ENCODE data around the gene CDCA3.
A peak's percentile ranks its signal among the peaks of the same experiment; 100 is the strongest.
"Not testable (repeated sequence)": the region's sequence is repeated elsewhere in the genome, so short reads cannot be mapped to it uniquely, and the experiment has no call there.

CDCA3 gene

DNA sequence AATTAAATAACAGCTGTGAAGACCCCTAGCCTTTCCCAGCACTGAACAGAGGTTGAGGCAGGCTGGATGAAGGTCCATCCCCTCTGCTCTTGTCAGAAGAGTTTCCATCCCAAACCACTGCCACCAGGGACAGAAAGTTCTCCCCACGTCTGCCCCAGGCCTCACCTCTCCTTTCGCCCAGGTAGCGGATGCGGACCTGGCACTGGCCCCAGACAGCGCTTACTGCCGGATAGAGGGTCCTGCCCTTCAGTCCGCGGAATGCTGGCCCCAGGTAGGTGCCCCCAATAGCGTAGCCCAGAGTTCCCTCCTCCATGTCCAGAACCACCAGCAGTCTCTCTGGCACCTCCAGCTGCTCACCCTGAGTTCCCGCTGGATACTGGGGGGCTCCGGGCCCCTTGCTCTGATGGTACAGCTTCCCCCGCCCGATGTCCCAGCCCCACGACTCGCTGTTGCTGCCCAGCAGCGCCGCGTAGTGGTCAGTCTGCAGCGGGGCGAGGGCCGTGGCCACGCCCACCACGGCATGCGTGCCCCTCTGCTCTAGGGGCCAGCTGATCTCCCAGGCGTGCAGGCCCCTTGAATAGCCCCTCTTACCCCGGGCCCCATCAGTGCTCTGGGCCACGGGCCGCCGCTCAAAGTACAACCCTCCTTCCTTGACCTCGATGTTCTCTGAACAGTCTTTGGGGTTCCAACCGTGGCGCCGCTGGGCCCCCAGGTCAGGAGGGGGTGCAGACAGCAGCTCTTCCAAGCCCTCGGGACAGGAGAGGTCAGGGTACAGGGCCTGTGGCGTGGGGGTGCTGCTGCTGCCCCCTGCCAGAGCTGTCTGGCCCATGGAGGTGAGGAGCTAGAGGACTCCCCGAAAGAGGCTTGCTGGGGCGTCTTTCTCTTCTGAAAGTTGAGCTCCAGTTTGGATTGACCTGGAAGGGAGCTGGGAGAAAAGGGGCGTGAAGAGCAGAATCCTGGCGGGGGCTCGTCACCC is 21.3 kb upstream of the CDCA3 start:
- peak; percentile 86 for DNase-seq (ENCODE audit: low read depth)

DNA sequence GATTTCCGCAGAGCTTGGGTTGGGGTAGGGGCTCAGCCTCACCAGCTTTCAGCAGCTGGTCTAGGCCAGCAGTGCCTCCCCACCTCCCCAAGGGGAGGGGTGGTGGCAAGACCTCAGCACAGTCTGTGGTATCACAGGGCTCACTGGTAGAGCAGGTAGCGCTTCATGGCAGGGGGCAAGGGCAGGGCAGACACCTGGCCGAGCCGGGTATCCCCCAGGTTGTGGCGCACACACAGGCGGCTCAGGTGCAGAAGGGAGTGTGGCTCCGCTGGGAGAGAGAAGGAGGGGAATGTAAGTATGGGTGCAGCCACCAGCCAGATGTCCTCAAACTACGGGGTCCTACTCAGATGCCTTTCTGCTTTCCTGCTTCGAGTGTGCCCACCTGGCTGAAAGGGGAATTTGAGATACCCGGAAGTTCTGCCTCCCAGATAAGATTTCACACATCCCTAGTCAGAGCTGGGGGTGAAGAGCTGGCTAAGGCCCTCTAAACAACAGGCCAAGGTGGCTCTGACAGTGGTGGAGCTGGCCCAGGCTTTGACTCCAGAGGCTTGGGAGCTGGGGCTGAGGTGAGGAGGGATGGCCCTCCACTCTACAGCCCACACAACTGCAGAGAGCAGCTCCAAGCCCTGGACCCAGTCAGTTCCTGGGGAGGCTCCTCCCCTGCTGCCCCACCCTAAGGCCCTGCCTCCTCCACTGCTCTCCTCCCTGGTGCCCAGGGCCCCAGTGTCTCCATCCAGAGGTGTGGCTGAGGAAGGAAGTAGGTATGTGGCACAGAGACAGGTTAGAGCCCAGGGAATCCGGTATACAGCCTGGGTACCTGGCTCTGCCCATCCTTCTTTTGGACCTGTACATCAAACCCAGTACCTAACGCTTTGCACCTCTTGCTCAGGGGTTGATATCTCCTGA is 20.2 kb upstream of the CDCA3 start:
- DNase-seq (ENCODE audit: low read depth) = peak; percentile 69

DNA sequence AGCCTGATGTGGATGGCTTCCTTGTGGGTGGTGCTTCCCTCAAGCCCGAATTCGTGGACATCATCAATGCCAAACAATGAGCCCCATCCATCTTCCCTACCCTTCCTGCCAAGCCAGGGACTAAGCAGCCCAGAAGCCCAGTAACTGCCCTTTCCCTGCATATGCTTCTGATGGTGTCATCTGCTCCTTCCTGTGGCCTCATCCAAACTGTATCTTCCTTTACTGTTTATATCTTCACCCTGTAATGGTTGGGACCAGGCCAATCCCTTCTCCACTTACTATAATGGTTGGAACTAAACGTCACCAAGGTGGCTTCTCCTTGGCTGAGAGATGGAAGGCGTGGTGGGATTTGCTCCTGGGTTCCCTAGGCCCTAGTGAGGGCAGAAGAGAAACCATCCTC is 19.2 kb upstream of the CDCA3 start:
- peak; percentile 27 for DNase-seq (ENCODE audit: low read depth)

DNA sequence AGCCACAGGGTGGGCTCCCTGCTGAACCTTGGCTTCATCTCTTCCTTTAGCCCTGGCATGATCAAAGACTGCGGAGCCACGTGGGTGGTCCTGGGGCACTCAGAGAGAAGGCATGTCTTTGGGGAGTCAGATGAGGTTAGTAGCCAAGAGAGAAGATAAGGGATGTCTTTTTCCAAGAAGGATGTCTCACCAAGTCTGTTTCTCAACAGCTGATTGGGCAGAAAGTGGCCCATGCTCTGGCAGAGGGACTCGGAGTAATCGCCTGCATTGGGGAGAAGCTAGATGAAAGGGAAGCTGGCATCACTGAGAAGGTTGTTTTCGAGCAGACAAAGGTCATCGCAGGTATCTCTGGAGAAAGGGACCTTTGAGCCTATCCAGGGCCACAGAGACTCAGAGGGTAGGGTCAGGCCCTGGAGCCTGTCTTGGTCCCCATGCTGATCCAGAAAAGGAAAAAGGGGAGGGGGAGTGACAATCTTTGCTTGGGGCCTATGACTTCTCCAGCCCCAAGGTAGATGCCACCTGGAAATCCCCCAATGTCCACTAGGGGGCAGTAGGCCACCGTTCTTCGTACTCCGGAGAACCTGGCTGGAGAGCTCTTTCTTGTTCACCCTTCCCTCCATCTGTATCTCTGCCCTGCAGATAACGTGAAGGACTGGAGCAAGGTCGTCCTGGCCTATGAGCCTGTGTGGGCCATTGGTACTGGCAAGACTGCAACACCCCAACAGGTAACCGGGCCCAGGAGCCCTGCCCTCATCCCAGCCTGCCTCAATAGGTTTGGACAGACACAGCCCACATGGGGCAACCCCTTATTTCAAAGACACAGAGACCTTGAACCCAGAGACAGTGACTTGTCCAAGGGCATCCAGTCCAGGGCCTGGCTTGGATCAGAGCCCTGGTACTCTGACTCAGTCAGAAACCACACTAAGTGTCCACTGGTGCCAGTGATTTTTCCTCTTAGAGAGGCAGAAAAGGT is 18.2 kb upstream of the CDCA3 start:
- peak; percentile 84 for DNase-seq (ENCODE audit: low read depth)

DNA sequence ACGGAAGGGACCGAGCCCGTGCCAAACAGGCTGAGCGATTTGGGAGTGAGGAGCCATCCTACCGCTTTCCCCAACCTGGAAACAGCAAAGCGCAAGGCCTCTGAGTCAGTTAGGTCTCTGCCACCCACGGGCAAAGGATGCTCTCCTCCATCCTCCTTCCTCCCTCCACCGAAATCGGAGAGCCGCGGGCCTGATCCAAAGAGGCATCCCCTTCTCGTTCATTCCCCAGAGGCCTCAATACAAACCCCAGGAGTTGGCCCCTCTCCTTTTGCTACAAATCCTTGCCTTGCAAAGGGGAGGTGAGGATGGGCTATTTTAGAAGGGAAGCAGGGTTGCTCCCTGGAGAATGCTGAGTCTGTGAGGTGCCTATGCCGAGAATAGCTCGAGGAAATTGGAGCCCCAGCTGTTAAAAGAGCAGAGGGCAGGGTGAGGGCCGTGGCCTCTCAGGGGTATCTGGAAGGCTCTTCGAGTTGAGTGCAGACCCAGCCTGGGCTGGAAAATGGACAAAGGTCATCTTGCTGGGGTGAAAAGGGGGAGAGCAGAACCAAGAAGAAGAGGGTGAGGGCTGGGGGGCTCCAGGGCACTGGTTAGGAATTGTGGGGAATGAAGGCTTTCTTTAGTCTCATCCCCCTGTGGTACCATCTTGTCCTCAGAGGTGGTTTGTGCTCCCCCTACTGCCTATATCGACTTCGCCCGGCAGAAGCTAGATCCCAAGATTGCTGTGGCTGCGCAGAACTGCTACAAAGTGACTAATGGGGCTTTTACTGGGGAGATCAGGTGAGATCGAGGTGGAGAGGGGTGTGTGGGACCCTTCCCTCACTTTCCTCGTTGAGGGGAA is 17.3 kb upstream of the CDCA3 start:
- peak; percentile 56 for DNase-seq (ENCODE audit: low read depth)

DNA sequence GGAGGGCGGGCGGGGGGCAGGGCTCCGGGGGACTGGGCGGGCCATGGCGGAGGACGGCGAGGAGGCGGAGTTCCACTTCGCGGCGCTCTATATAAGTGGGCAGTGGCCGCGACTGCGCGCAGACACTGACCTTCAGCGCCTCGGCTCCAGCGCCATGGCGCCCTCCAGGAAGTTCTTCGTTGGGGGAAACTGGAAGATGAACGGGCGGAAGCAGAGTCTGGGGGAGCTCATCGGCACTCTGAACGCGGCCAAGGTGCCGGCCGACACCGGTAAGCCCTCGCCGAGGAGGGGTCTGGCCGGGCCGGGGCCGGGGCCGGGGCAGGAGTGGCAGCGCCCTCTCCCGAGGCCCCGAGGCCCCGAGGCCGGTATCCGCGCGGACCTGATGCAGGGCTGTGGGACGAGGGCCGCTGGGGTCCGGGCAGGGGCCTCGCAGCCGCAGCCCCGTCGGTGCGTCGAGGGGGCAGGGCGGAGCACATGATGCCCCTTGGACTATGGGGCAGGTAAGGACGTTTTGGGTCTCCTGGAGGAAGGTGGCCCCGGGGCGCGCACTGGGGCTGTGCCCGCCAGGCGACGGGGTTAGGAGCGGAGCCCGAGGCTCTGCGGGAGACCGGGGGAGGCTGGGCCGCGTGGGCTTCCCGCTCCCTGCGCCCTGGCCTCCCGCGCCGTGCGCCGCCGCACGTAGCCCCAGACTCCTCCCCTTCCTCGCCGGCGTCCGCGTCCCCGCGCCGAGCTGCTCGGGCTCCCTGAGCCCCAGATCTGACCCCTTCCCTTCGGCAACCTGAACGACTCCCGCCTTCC is 16.5 kb upstream of the CDCA3 start, which contains the start of gene TPI1:
TSS of gene TPI1 (plus strand) at position 119 of the 798 bp plus-strand sequence. CDS start at position 155, 36 bp downstream.
- DNase-seq (ENCODE audit: low read depth) = peak; percentile 88

DNA sequence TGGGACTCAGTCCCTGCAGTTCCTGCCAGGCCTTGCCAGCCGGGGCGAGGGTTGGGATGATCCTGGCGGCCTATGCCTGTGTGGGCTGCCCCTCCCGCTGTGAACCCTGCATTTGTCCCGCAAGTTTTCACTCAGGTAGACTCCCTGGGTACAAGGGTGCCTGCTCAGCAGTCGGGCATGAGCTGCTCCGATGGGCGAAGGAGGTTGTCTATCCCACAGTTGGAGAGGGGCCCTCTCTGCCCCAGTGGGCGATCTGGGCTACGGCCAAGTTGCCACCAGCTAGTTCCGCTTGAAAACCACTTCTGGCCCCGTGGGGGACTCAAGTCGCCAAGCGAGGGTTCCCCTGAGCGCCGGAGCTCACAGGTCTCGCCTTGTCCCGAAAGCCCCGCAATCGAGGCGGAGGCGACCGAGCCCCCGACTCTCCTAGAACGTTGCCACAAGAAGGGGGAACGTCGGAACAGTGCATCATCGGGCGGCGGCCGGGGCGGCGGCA is 15.9 kb upstream of the CDCA3 start:
- no peak for DNase-seq (ENCODE audit: low read depth)

DNA sequence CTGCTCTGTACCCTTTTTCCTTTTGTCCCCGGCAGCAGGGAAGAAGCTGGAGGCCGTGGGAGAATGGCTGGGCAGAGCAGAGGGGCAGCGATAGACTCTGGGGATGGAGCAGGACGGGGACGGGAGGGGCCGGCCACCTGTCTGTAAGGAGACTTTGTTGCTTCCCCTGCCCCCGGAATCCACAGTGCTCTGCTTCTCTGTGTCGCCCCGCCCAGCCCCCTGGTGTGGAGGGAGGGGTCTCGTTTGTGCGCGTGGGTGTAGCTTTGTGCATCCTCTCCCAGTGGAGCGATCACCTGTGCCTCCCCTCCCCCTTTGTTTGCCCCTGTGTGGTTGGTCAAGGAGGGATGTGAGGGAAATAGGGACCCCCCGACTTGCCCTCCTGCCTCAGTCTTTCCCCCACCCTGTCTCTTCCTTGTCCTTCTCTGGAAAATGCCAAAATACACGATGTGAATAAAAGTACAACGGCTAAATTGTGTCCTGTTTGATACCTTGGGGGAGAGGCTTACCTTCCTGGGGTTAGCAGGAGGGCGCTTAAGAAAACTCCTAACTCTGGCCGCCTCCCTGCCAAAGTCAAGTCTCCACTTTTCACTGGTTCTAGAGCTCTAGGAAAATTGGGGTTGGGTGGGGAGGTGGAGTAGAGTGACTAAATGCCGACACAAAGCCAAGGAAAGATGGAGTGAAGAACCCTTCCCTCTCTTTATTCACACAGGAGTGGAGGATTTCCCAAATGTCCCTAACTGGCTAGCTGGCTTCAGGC is 15.3 kb upstream of the CDCA3 start:
- no peak for DNase-seq (ENCODE audit: low read depth)

DNA sequence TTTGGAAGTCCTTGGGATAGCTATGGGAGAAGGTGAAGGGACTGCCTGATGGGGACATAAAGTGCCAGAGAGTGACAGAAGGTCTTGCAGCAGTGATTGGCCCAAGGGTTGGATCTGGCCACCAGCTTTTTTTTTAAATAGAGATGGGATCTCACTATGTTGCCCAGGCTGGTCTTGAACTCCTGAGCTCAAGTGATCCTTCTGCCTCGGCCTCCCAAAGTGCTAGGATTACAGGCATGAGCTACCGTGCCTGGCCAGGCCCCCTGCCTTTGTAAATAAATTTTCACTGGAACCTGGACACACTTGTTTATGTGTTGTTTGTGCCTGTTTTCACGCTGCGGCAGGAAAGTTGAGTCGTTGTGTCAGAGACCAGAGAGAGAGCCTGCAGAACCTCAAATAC is 14.2 kb upstream of the CDCA3 start:
- not testable (repeated sequence) for DNase-seq (ENCODE audit: low read depth)

DNA sequence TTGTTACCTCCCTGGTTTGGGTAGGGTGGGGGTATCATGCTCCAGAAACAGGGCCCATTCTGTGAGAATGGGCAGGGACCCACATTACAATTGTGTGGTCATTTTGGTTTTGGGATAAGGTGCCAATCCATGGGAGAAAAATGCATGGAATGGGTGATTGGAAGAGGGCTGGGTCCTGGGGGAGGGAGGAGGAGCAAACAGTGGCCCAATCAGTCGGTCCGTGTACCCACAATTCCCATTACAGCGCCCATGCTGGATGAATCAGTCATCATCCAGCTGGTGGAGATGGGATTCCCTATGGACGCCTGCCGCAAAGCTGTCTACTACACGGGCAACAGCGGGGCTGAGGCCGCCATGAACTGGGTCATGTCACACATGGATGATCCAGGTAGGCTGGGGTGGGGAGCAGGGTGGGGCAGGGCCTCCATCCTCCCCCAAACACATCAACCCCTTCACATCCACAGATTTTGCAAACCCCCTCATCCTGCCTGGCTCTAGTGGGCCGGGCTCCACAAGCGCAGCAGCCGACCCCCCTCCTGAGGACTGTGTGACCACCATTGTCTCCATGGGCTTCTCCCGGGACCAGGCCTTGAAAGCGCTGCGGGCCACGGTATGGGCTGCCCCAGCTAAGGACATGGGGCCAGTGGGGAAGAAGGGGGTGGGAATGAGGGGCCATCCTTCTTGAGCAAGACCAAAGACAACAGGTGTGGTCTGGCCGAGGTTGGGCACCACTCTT is 12.7 kb upstream of the CDCA3 start:
- peak; percentile 12 for DNase-seq (ENCODE audit: low read depth)

DNA sequence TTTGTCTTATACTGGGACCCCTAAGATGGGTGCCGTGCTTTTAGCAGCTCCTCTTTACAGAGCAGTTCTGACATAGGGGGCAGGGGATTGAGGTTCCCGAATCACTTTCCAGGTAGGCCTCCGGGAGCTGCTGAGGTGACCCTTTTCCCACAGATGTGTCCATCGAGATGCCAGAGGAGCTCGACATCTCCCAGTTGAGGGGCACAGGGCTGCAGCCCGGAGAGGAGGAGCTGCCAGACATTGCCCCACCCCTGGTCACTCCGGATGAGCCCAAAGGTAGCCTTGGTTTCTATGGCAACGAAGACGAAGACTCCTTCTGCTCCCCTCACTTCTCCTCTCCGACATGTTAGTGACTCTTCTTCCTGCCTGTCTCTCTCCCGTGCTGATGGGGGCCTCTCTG is 11.9 kb upstream of the CDCA3 start:
- no peak for DNase-seq (ENCODE audit: low read depth)

DNA sequence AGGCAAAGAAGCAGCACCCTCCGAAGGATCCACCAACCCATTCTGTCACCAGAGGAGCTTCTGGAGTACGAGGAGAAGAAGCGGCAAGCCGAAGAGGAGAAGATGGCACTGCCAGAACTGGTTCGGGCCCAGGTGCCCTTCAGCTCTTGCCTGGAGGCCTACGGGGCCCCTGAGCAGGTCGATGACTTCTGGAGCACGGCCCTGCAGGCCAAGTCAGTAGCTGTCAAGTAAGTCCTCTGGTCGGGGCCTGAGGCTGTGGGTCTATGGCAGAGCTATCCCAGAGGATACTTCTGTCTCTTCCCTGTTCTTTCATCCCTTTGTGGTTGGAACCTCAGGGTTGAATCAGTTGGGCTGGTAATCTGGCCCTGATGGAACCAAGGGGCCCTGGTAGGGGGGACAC is 10.3 kb upstream of the CDCA3 start:
- DNase-seq (ENCODE audit: low read depth) = no peak

DNA sequence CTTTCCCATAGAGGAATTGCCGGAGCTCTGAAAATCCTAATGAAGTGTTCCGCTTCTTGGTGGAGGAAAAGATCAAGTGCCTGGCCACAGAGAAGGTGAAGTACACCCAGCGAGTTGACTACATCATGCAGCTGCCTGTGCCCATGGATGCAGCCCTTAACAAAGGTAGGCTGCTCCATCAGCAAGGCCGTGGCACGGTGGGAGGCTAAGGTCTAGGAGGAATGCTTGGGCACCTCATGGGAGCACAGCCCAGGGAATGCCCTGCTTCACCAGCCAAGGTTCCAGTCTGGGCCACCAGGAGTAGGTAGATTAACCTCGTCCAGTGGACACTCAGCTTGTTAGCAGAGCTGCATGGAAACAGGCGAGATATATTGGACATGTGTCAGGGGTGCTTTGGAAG is 9.9 kb upstream of the CDCA3 start:
- DNase-seq (ENCODE audit: low read depth) = no peak

DNA sequence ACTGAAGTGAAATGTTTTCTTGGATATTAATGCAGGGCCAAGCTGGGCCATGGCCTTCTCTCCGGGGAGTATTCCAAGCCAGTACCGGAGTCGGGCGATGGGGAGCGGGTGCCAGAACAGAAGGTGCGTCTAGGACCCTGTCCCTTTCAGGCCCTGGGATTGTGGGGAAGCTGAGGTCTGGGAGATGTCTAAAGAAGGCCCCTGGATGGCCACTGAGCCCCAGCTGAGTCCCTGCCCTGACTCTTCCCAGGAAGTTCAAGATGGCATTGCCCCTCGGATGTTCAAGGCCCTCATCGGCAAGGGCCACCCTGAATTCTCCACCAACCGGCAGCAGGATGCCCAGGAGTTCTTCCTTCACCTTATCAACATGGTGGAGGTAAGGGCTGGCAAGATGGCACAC is 9.0 kb upstream of the CDCA3 start:
- DNase-seq (ENCODE audit: low read depth) = no peak

DNA sequence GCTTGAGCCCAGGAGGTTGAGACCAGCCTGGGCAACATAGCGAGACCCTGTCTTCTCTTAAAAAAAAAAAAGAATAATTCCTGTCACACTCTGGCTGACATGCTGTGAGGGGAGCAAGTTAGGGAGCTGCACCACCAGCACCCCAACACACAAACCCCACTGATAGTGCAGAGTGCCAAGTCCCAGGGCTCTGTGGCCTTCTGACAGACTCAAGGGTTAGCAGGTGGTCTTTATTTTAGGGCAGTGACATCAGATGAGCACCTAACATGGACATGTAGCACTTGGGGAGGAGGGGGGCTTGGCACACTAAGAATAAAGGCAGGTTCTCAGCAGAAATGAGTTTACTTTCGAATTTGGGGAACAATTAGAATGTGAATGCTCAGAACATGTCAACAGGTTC is 7.7 kb upstream of the CDCA3 start:
- DNase-seq (ENCODE audit: low read depth) = no peak

DNA sequence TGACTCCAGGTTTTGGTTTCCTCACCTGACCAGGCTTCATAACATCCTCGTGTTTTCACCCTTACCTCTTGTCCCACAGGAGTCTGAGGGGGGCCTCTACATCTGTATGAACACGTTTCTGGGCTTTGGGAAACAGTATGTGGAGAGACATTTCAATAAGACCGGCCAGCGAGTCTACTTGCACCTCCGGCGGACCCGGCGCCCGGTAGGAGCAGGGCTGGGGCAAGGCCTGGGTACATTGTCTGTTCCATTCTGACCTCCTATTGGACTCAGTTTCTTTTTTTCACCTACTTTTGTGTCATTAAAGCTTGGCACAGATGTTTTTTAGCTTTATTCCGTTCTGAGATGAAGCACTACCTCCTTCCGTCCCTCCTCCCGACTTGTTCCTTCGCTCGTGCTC is 4.2 kb upstream of the CDCA3 start:
- DNase-seq (ENCODE audit: low read depth) = no peak

DNA sequence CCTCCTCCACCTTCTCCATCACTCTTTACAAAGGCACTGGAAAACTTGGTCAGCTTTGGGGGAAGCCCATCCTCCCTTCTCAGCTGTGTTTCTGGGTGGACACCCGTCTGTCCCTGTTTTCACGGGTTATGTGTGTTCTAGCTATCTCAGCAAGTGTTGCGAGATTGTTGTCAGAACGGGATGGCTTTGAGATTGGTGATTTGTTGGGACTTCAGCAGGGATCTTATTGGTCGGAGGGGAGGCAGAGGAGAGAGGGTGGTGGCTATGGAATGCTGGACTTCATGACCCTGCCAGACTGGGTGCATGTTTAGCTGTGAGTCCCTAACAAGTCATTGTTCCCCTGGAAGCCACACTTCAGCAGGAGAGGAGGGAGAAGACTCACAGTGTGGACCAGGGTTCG is 3.0 kb upstream of the CDCA3 start:
- no peak for DNase-seq (ENCODE audit: low read depth)

DNA sequence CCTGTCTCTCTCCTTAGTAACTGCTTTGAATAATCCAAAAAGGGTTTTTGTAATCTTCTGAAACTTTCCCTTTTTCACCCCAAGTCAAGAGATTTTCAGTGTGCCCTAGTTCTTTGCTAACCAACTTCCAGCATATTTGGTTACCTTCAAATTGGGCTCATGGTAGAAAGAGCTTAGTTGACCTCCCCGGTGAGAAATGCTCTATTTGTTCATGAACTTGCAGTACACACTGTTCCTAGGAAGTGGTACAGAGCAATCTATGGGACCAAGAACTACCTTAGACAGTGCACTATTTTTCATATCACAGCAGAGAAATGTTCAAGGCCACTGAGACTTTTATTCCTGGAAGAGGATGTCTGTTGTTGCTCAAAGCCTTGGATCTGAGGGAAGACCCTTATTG is 2.5 kb upstream of the CDCA3 start:
- no peak for DNase-seq (ENCODE audit: low read depth)

Data from ELR (cell line).